Stimulated activated CD8-positive, alpha-beta memory T cell treated with anti-CD3 and anti-CD28 coated beads, Interleukin-4, amount 100 ng/mL, for 24 hours (primary cell): ENCODE measurements around the gene ZFYVE21.

ENCODE experiments used
- DNase-seq: peaks from one replicate; pipeline ENCODE4 v3.0.0-alpha.2; 2020; ENCODE audit warnings: low read depth

The ZFYVE21 gene

DNA sequence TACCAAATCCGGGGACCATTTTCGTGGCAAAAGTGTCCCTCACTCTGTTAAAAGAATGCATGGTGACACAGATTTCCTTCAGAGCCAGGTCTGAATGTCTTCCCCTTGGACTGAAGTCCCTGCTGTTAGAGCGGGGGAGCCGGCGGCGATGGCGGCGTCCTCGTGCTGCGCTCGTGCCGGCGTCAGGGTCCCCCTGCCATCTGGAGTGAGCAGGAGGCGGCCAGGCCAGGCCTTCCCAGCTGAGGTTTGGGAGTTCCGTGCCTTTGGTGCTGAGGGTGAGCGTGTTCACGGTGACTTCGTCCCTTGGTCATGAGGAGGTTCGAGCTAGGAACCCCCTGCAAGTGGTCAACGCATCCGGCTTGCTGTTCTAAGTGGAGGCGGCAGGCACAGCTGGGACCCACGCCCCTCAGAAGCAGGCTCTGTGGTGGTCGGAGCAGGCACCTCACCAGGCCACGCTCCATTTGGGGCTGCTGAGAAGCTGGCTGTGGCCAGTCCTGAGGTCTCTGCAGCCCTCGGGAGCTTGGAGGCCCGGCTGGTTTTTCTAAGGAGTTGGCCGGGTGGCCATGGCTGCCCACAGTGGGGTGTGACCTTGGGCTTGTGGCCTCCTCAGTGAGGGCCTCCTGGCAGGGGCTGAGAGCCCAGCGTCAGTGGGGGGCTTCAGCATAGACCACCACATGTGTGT, 9.5 kb downstream of the ZFYVE21 start:
- no peak for DNase-seq

- DNase-seq: no peak
Measured at GRCh38 chr14:103725739-103726395, 10.3 kb downstream of the ZFYVE21 start.

GRCh38 chr14:103726474-103726873, 10.9 kb downstream of the ZFYVE21 start:
- DNase-seq: no peak

- DNase-seq: no peak
Measured at GRCh38 chr14:103727313-103727980, 11.8 kb downstream of the ZFYVE21 start.

GRCh38 chr14:103728141-103728540, 12.5 kb downstream of the ZFYVE21 start:
- DNase-seq: no peak

DNA sequence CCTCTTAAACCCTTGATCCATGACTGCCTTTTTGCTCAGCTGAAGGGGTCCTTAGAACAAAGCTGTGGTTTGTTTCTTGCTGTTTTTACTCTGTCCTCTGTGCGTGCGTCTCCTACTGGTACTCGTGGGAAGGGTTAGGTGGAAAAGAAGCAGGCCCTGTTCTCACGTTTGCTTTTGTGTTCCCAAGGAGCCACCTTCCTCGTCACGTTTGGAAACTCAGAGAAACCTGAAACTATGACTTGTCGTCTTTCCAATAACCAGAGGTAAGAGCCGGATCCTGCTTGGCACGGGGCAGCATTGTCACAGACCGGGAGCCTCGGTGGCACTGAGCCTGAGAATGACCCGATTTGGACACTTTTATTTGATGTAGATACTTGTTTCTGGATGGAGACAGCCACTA, 13.1 kb downstream of the ZFYVE21 start:
- DNase-seq: no peak

DNA sequence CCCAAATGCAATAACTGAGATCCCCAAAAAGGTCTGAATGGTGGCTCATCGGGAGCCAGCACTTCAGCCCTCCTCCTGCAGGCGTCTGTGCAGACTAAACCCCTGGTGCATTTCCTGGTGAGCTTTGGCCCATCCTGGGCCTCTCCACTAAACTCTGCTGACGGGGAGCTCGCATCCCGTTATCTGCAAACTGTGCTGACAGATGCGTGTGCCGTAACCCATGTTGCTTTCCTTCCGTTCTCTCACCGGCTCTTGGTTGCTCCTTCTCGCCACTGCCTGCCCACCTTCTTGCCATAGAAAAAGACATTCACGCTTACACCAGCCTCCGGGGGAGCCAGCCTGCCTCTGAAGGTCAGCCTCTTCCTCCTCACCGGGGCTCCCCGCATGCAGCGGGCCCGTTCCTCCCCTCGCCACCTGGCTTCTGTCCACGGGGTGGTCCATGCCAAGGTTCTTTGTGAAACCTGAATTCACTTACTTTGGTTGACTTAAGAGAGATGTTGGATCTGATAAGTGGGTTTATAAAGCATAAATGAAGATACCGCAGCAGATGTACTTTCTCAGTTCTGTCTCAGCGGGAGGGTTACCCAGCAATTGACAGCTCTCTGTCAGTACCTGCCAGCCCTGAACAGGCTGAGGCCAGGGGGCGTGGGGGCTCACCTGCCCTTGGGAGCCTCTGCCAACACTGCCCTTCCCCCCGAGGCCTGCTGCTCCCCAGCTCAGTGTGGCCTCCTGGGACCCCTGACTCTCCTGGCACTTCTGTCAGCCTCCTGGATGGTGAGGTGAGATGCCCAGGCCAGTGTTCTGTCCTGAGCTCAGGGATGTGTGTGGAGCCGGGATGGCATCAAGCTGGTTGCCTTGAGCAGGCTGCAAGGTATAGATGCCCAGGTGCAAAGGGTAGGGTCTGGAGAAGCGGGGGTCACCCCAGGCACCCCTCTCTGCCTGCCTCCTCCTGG, 14.2 kb downstream of the ZFYVE21 start:
- DNase-seq: no peak

DNA sequence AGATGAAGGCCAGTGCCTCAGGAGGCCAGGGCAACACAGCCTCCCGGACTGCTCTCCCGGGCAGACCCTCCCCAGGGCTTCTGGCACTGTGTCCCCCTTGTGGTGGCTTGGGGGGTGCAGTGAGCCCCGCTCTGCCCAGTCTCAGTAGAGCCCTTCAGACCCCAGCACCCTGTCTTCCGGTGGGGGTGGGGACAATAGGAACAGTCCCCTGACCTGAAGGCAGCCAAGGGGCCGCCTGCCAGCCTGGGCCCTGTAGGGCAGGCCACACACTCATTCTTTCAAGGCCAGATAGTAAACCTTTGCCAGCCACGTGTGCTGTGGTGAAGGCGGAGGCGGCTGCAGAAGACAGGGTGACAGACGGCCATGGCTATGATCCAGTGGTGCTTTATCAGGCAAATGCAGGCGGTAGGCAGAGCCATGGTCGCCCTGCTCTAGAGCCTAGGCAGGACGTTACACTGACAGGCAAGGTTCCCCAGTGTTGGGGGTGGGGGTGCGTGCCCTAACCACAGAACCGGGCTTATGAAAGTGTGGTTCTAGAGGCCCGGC, 15.0 kb downstream of the ZFYVE21 start:
- no peak for DNase-seq

DNA sequence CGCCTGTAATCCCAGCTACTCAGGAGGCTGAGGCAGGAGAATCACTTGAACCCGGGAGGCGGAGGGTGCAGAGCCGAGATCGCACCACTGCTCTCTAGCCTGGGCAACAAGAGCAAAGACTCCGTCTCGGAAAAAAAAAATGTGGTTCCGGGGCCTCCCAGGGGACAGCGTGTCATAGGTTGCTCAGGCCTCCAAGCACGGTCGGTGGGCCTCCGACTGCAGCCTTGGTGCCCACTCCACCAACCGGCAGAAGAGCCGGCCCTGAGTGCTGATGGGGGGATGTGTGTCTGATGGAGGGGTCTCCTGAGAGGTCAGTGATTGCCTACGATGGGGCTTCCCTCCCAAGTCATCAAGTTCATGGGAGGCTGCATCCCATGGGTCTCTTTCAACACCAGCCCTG, 15.9 kb downstream of the ZFYVE21 start:
- DNase-seq: no peak

- no peak for DNase-seq
Measured at GRCh38 chr14:103731916-103732867, 16.6 kb downstream of the ZFYVE21 start.

- DNase-seq: no peak
Measured at GRCh38 chr14:103732868-103733620, 17.4 kb downstream of the ZFYVE21 start.

GRCh38 chr14:103733651-103734050, 18.0 kb downstream of the ZFYVE21 start:
- no peak for DNase-seq

DNA sequence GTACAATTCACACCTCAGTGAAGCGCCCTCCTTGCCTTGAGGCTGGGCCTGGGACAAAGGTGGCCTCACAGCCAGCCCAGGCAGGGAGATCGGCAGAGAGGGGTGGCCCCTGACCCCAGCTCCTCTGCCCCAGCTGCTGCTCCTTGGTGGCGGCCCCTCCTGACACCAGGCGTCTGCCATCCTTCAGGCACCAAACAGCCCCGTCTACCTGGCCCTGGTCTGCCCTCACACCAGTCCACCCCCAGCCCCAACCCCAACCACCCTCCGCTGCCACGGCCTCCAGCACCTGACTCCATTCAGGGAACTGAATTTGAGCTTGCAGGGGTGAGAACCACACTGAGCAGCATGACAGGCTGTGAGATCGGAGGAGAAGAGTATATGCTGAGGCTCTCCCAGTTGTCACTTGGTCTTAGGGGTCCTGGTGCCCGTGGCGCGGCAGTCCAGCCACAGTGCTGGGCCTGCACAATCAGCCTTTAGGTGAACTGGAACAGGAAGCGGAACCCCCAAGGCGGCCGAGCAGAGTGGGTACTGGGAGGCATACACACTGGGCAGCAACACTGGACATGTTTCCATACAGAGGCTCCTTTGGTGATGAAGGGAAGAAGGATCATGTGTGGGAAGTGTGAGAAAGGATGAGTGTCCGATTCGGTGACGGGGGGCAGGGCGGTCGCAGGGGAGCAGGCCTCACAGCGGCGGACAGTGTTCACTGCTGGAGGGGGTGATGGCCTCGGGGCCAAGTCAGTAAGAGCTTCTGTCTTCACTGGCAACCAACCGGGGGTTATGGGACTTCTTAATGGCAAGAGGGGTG, 18.7 kb downstream of the ZFYVE21 start:
- no peak for DNase-seq

DNA sequence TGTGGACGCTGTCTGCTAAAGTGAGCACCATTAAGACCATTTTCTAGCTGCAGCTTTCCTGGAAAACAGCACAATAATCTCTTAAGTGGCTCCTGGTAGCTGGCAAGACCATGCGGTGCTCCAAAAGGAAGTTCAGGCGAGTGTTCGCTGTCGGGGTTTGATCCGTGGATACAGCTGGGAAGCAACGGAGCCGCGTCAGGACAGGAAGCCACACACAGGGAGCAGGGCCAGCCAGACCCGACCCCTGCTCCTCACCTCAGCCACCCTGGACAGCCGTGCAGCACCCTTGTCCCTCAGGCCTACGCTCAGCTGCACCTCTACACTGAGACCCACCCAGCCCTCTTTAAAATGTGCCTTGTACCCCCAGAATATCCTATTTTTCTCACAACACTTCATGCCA, 19.4 kb downstream of the ZFYVE21 start:
- DNase-seq: no peak

DNA sequence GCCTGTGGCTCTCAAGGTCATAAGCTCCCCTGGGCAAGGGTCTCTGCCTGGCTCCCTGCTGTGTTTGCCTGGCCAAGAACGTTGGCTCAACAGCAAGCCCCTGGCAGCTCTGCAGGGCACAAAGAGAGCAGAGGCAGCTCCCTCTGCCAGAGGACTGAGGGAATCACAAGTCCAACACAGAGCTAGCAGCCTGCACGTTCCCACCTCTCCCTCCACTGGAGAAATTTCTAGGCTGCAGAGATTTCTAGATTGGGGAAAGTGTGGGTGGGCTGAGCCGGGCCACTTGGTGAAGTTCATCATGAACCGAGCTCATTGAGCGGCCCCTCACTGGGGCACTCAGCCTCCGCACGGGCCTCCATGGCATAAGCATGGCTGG, 19.8 kb downstream of the ZFYVE21 start:
- no peak for DNase-seq

- no peak for DNase-seq
Measured at GRCh38 chr14:103735815-103736545, 20.4 kb downstream of the ZFYVE21 start.

DNA sequence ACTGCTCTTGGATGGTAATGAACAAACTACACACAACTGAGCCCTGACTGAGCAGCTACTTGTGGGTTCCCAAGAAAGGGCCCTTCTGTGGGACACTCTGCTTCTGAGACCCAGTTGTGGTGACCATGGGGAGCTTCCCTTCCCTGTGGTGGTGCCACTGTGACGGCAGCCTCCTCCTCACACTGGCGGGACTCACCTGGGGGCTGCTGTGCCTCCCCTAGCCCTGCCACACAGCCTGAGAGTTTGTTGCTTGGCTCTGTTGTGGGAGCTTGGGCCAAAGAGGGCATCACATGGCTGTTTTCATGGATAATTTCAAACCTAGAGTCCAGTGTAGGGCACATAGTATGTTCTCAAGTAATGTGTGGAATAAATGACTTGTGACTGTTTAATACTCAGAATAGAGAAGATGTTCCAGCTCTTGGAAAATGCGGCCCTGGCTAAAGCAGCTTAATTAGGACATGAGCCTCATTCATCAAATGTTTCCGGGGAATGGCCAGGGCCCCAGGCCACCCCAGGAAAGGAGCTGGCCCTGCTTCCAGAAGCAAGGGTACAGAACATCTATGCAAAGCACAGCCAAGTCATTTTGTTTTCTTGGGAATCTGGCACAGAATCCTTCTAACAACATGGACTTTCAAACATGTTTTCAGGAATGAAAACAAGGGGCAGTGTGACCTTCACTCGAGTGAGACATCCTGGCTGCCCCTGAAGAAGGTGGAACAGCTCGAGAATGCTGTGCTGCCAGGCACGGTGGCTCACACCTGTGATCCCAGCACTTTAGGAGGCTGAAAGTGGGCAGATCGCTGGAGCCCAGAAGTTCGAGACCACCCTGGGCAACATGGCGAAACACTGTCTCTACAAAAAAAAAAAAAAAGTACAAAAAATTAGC, 21.2 kb downstream of the ZFYVE21 start:
- DNase-seq: no peak
